ENCODE data around the gene ANO8. TPM values are rescaled to one million over a fixed set of nuclear protein-coding genes. Genes with fewer than 3 reads are reported as not detected.
A peak's percentile ranks its signal among the peaks of the same experiment; 100 is the strongest.
"Not testable (repeated sequence)": the region's sequence is repeated elsewhere in the genome, so short reads cannot be mapped to it uniquely, and the experiment has no call there.

Gene ANO8, protein sequence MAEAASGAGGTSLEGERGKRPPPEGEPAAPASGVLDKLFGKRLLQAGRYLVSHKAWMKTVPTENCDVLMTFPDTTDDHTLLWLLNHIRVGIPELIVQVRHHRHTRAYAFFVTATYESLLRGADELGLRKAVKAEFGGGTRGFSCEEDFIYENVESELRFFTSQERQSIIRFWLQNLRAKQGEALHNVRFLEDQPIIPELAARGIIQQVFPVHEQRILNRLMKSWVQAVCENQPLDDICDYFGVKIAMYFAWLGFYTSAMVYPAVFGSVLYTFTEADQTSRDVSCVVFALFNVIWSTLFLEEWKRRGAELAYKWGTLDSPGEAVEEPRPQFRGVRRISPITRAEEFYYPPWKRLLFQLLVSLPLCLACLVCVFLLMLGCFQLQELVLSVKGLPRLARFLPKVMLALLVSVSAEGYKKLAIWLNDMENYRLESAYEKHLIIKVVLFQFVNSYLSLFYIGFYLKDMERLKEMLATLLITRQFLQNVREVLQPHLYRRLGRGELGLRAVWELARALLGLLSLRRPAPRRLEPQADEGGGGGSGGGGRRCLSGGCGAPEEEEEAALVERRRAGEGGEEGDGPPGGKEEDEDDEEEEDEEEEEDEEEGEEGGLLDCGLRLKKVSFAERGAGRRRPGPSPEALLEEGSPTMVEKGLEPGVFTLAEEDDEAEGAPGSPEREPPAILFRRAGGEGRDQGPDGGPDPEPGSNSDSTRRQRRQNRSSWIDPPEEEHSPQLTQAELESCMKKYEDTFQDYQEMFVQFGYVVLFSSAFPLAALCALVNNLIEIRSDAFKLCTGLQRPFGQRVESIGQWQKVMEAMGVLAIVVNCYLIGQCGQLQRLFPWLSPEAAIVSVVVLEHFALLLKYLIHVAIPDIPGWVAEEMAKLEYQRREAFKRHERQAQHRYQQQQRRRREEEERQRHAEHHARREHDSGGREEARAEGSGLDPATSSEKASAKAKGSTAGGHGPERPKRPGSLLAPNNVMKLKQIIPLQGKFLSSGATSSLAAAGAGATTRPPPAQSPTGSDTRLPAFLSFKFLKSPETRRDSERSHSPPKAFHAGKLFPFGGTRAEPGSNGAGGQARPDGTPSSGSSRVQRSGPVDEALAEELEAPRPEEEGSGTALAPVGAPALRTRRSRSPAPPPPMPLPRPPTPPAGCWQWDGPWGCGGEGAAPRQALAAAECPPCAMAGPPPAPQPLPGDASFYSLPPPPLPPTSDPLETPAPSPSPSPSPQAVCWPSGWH
- 8.5 TPM for total RNA-seq

DNA sequence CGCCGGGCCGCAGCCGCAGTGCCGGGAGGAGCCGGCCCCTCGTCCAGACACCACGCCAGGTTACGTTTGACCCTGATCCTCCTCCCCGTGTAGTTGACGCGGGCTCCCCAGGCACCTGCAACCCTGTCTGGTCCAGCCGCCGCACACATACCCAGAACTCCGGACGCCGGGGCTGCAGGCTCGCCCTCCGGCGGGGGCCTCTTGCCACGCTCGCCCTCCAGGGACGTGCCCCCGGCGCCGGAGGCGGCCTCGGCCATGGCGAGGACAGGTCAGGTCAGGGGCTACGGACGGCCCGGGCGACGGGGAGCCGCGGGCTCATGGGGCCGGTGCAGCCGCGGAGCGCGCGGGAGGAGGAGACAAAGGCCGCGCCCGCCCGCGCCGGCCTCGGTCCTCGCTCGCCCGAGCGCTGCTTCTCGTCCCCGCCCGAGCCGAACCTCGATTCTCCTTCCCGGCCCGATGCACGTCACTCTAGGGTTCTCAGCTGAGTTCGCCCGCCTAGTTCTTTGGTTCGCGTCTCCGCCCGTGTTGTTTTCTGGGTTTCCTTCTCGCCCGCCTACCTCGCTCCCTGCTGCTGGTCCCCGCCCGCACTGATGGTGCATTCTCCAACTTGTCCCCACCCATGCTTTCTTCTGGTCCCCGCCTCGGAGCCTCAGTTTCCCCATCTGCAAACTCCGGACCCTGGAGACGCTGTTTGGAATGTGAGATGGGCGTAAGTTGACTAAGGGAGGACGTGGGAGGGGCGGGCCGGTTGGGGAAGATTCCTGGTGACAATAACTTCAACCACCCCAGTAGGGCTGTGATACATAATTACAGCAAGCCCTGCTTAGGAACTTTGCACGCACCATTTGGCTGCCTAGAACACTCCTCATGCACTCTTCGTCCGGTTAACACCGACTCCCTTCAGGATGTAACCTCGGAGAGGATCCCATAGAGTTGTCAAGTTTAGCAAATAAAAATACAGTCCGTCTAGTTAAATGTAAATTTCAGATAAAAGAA is at the start of gene ANO8:
TSS of gene ANO8 (minus strand) at position 442 of the 996 bp plus-strand sequence. CDS start at position 257, 185 bp downstream.
- peak; percentile 98 for DNase-seq

DNA sequence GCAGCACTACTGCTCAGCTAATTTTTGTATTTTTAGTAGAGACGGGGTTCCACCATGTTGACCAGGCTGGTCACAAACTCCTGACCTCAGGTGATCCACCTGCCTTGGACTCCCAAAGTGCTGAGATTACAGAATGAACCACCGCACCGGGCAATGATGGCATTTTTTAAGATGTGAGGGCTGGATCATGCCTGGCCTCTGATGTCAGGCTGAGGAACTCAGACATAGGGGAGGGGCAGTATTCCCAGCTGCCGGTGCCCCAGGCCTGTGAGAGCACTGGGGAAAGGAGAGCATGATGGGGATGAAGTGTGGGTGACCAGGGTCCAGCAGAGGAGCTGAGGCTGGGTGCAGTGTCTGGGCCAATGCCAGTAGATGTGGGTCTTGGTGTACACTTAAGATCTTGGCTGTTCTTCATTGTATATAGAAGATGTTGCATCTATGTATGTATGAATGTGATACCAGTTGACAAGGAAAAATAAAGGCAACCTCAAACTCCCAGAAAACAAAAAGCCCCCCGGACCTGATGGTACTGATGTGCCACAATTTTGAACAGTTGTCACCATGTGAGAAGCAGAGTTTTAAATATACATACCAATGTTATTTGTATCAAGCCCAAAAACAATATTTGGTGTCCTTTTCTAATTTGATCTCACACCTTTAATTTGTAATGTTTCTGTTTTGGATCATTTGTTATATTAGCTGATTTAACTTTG is 45.9 kb upstream of the ANO8 start:
- no peak for DNase-seq

DNA sequence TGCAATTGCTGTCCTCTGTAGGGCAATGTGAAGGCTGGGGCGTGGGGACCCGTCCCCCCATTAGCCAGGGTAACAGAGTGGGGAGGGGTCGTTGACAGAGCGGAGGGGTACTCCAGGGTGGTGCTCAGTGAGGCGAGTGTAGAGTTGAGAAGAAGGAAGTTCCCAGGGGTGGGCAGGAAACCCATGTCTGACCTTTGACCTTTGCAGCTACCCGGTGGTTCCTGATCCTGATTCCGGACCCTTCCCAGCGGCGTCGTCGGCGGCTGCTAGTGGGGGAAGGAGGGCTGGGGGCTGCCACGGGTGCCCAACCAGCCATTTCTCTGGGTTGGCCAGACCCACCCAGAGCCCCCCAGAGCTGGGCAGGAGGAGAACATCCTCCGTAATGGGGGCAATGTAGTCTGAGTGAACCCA is 44.6 kb upstream of the ANO8 start:
- no peak for DNase-seq

DNA sequence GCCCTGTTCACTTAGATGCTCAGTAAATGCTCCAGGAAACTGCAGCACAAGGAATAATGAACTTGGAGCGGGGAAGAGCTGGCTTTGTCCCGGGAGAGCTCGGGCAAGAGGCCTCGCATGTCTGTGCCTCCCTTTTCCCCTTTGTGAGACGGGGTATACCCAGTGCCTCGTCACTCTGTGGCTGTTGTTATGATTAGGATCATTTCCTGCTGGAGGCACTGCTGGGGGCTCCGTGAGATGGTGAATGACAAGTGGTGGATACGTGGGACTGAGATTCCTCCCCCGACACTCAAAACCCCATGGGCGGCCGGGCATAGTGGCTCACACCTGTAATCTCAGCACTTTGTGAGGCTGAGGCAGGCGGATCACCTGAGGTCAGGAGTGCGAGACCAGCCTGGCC is 43.6 kb upstream of the ANO8 start:
- DNase-seq, result no peak

DNA sequence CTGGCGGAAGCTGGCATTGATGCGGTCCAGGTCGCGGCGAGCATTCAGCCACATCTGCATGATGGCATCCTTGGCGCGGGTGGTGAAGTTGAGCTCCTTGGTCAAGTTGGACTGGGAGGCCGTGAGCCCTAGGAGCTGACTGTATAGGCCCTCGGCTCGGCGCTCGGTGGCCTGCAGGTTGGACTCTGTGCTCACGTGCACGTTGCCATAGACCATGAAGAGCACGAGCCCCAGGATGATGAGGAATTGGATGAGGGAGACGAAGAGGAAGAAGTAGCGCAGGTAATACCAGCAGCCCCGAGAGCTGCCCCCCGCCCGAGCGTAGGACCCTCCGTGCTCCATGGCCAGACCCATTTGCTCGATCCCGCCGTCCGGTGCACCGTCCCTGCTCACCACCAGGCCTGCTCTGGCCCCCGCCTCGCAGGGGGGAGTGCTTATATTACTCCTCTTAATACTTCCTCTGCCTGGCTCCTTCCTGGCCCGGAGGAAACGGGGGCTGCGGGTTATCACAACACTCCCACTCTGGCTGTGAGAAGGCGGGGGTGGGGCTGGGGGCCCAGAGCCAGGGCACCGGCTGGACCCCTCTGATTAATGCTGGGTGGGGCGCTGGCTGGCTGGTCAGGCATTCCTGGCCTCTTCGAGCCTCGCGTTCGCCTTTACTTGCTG is 42.4 kb upstream of the ANO8 start, which contains the start of gene PLVAP:
TSS of gene PLVAP (minus strand) at position 408 of the 666 bp plus-strand sequence. CDS start at position 354, 54 bp downstream.
- DNase-seq, result no peak

DNA sequence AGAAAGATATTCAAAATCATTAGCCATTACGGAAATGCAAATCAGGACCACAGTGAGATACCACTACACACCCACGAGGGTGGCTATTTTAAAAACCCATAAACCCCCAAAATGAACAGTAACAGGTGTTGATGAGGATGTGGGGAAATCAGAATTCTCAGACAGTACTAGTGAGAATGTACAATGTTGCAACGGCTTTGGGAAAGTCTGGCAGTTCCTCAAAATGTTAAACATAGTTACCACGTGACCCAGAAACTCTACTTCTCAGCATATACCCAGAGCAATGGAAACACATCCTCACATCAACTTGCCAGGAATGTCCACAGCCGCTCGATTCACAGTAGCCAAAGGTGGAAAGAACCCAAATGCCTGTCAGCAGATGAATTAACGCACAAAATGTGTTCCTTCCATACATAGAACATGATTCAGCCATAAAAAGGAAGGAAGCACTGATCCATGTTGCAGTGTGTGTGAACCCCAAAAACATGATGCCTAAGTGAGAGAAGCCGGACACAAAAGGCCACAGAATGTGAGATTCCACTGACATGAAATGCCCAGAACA is 35.5 kb upstream of the ANO8 start:
- peak; percentile 64 for DNase-seq

DNA sequence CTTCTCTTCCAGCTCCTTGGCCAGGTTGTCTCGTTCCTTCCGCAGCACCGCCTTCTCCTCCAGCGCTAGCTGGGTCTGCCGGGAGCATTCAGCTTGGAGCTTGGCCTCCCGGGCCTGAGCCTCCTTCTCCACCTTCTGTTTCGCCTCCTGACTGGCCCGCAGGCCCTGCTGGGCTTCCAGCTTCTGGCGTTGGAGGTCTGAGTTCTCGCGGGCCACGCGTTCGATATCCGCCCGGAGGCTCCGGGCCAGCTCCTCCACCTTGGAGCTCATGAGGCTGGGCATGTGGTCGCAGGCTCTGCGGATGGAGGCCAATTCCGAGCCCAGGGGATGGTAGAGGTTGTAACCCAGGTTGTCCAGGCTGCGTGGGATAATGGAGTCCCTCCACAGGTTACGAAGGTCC is 30.7 kb upstream of the ANO8 start:
- no peak for DNase-seq

DNA sequence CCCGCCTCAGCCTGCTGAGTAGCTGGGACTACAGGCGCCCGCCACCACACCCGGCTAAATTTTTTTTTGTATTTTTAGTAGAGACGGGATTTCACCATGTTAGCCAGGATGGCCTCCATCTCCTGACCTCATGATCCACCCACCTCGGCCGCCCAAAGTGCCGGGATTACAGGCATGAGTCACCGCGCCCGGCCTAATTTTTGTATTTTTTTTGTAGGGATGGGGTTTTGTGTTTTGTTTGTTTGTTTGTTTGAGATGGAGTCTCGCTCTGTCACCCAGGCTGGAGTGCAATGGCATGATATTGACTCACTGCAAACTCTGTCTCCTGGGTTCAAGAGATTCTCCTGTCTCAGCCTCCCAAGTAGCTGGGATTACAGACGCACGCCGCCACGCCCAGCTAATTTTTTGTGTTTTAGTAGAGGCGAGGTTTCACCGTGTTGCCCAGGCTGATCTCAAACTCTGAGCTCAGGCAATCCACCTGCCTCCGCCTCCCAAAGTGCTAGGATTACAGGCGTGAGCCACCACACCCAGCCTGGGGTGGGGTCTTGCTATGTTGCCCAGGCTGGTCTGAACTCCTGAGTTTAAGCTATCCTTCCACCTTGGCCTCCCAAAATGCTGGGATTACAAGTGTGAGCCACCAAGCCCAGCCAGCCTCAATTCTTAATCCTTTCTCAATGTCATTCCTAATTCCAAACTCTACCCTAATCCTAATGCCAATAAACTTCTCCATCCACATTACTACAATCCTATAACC is 29.4 kb upstream of the ANO8 start:
- DNase-seq, result not testable (repeated sequence)

DNA sequence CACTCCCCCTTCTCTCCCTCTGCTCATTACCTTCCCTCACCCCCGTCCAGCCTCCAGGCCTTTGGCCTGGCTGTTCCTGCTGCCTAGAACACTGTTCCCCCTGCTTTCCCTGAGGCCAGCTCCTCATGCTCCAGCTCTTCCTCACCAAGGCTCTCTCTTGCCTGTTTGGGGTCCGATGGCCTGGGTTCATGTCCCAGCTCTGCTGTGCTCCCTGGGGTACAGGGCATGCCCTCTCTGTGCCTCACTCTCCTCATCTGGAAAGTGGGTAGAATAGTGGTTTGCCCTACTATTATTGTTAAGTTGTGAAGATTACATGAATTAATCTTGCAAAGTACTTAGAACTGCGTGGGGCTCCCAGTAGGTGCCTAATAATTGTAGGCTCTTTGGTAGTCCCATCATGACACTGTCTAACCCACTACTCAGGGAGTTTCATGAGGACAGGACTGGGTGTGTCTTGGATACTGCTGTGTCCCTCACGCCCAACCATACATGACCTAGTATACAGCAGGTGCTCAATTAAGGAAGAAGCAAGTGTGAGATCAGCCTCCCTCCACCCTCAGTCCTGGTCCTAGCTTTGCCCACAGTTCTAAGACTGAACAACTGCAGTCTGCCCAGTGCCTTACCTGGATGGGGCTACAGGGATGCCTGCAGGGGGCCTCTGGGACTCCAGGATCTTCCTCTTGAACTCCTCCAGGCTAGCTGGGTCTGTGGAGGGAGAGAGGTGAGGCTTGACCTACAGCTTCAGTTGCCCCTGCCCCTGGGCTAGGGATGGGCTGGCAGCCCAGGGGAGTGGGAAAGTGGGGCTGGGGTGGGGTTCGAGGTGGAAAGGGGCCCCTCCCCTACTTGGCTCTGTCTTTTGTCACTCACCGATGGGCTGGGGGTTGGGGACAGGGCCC is 25.5 kb upstream of the ANO8 start:
- DNase-seq, result no peak

DNA sequence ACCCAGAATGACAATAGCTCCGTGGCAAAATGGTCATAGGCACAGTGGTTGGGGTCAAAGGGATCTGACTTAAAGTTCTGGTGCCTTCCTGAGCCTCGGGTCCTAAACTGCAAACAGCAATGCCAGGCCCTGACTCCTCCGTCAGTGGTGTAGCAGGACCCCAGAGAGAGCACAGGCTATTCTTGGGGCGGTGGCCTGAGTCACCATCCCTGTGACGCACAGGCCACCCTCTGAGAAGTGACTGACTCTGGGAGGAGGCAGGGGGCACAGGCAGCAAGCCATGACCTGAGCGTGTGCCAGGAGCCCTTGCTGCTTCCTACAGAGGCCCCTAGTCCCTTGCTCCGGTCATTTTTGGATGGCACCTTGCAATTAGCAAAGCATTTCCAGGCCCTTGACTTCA is 23.7 kb upstream of the ANO8 start:
- no peak for DNase-seq

DNA sequence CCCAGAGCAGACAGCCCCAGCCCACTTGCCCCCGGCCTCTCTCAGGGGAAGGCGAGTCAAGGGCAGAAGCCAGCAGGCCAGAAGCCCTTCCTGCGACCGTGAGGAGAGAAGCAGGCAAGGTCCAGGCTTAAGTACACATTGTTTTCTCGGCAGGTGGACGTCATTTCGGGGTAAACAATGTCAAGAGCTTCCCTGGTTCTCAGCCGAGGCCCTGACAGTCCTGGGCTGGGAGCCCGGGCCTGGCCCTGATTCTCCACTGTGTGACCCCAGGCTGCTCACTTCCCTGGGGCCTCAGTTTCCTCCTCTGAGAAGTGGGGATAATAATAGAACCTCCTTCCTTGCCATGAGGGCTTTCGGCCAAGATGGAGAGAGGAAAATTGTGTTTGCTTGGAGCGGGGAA is 23.1 kb upstream of the ANO8 start:
- DNase-seq, result peak; percentile 31

DNA sequence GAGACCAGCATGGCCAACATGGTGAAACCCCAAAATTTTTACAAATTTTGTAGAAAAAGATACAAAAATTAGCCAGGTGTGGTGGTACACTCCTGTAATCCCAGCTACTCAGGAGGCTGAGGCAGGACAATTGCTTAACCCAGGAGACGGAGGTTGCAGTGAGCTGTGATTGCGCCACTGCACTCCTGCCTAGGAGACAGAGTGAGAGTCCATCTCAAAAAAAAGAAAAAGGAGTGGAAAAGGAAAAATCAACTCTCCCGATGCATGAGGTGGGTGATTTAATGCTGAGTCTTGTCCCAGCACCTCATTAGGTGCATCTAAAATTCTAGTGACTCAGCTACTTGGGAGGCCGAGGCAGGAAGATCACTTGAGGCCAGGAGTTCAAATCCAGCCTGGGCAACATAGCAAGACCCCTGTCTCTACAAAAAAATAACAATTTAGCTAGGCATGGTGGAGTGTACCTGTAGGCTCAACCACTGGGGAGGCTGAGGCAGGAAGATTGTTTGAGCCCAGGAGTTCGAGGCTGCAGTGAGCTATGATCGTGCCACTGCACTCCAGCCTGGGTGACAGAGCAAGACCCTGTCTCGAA is 22.5 kb upstream of the ANO8 start:
- no peak for DNase-seq

DNA sequence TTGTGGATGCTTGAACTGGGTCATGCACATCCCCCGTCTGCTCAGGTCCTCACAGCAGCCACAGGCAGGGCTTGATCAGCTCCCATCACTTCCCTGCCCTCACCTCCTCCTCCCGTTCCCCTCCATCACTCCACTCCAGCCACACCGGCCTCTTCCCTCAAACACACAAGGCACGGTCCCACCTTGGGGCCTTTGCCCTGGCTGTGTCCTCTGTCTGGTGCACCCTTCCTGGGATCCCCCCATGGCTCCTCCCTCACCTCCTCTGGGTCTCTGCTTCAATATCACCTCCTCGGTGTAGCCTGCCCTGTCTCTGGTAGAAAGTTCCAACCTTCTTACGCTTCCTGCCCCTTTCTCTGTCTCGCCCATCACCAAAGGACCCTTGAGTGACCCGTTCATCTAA is 18.7 kb upstream of the ANO8 start:
- no peak for DNase-seq

DNA sequence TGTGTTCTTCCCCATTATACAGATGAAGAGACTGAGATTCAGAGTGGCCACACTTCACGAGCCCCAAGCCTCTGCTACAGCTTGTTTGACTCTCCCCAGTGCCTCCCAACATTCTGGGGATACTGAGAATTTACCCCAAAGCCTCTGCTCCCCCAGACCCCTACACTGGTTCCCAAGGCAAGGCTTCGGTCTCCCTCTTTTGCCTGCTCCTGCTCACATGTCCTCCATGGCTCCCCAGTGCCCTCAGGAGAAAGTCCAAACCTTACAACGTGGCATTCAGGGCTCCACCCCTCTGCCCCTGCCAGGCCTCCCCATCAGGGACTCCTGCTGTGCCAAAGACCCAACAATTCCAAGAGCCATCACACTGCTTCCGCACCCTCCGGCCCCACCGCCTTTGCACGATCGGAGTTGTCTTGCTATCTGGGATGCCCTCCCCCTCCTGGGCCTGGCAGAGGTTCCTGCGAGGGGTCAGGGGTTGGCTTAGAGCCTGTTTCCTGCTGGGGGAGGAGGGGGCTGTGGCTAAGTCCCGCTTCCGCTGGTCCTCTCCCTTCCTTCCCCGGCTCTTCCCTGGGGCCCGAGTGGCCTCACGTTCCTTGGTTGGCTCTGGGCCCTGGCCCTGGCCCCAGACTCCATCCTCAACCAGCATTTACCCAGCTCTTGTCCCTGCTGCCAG is 18.1 kb upstream of the ANO8 start:
- no peak for DNase-seq

DNA sequence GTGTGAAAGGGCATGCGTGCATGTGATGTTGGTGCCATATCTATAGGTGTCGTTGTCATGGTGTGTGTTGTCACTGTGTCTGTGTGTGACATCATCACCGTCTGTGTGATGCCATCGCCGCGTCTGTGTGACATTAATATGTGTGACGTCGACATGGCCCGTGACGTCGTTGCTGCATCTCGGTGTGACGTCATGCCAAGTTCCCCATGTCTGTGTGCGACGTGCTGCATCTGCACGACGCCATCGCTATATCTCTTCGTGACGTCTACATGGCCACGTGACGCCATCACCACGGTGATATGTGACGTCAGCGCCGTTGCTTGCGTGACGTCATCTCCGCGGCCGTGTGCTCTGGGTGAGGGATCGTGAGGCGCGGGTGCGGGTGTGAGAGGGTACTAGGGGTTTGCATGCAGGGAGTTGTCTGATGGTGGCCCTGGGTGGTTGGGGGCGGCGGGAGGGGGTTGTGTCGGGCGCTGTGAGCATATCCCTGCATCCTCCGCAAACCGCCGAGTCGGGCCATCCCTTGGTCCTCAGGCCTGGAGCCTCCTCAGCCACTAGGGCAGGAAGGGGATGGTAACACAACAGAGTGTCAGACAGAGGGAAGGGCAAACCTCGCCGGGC is 17.3 kb upstream of the ANO8 start:
- DNase-seq, result no peak

DNA sequence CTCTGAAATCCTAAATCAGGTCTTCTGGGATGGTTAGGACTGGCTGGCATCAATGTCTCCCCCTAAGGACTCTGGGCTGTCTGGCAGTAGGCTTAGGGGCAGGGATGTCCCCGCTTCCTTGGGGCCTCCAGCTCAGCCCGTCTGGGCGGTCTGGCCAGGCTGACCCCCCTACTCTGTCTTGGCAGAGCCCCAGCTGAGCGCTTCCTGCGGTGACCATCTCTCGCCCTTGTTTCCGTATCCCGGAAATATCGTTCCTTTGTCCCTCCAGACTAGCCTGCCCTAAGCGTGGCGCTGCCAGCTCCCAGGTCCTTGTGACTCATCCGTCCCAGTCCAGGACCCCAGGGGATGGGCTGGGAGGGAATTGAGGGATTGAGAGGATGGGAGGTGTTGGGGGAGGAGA is 14.0 kb upstream of the ANO8 start:
- DNase-seq, result peak; percentile 46
